RWPE2 (cell line): ENCODE data around the gene CDYL2.
"Not testable (repeated sequence)": the region's sequence is repeated elsewhere in the genome, so short reads cannot be mapped to it uniquely, and the experiment has no call there.

Experiments
- ATAC-seq: fragments of 200-7000 bp; cut with Tn5 transposase; 3 replicates; pipeline ENCODE4 v1.9.1; 2021; ENCODE audit warnings: low read depth
- DNase-seq: peaks from one replicate; pipeline ENCODE4 v3.0.0-alpha.2; 2020; ENCODE audit warnings: low spot score
- H3K27ac ChIP-seq: fragments of 450-650 bp; 2 replicates; pipeline ENCODE4 v1.5.1; 2017; ENCODE audit warnings: mild to moderate bottlenecking; ENCODE audit not compliant: poor library complexity, severe bottlenecking
- H3K27me3 ChIP-seq: fragments of 250-450 bp; sonication (Bioruptor Pico); 2 replicates; pipeline ENCODE4 v1.5.1; 2021; ENCODE audit warnings: mild to moderate bottlenecking, moderate library complexity; ENCODE audit not compliant: insufficient read depth, poor library complexity, severe bottlenecking
- H3K36me3 ChIP-seq: fragments of 250-450 bp; sonication (Bioruptor Pico); 2 replicates; pipeline ENCODE4 v1.5.1; 2020; ENCODE audit warnings: low read depth, mild to moderate bottlenecking, moderate library complexity
- H3K4me1 ChIP-seq: fragments of 250-450 bp; sonication (Bioruptor Pico); 2 replicates; pipeline ENCODE4 v1.5.1; 2021; ENCODE audit warnings: mild to moderate bottlenecking, moderate library complexity; ENCODE audit not compliant: insufficient read depth, poor library complexity, severe bottlenecking
- H3K4me3 ChIP-seq: fragments of 250-450 bp; sonication (Bioruptor Pico); 2 replicates; pipeline ENCODE4 v1.5.1; 2021; ENCODE audit warnings: mild to moderate bottlenecking, moderate library complexity; ENCODE audit not compliant: severe bottlenecking
- H3K9me3 ChIP-seq: fragments of 250-450 bp; sonication (Bioruptor Pico); 2 replicates; pipeline ENCODE4 v1.5.1; 2021; ENCODE audit warnings: mild to moderate bottlenecking, moderate library complexity; ENCODE audit not compliant: severe bottlenecking
- TF ChIP-seq, protein P1 (sequence below): fragments of 450-650 bp; IDR thresholded peaks from one replicate; pipeline ENCODE4 v1.5.1; 2017; ENCODE audit warnings: mild to moderate bottlenecking, moderate library complexity; ENCODE audit not compliant: poor library complexity, severe bottlenecking

Gene CDYL2

DNA sequence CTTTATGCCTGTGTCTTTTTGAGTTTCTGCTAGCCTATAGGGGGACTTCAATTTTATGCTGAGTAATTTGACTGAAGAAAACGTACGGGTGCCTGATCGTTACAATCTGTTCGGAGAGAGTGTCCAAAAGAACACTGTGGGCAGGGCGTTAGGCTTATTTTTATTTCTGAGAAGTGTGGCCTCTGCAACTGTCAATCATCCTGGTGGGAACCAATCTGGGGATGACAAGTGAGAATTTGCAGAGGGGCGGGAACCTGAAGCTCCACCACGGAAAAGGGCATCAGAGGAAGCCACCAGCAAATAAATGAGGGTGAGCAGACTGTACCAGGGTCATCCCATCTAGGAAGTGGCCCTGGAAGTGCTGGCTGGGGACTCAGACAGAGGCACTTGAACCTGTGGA is 12.0 kb upstream of the CDYL2 start:
- TF ChIP-seq, protein P1, sequence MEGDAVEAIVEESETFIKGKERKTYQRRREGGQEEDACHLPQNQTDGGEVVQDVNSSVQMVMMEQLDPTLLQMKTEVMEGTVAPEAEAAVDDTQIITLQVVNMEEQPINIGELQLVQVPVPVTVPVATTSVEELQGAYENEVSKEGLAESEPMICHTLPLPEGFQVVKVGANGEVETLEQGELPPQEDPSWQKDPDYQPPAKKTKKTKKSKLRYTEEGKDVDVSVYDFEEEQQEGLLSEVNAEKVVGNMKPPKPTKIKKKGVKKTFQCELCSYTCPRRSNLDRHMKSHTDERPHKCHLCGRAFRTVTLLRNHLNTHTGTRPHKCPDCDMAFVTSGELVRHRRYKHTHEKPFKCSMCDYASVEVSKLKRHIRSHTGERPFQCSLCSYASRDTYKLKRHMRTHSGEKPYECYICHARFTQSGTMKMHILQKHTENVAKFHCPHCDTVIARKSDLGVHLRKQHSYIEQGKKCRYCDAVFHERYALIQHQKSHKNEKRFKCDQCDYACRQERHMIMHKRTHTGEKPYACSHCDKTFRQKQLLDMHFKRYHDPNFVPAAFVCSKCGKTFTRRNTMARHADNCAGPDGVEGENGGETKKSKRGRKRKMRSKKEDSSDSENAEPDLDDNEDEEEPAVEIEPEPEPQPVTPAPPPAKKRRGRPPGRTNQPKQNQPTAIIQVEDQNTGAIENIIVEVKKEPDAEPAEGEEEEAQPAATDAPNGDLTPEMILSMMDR = no peak
- Histone ChIP-seq H3K4me1 (no peaks in the 10 kb centered on the region), H3K9me3 (no peaks in the 10 kb centered on the region), H3K36me3 (no peaks in the 10 kb centered on the region), H3K27ac (no peak overlapping the region), H3K27me3 (no peaks in the 10 kb centered on the region), H3K4me3 (no peak overlapping the region)
- DNase-seq (no peak), ATAC-seq (no peak)

DNA sequence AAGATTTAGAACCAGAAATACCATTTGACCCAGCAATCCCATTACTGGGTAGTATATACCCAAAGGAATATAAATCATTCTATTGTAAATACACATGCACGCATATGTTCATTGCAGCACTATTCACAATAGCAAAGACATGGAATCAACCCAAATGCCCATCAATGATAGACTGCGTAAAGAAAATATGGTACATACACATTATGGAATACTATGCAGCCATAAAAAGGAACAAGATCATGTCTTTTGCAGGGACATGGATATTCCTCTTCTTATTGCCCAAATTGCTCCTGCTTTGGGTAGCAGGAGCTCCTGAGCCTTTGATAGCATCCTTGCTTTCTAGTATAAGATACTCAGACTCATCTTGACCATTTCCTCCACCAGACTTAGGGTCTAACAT is 10.9 kb upstream of the CDYL2 start:
- H3K4me1 ChIP-seq, H3K27me3 ChIP-seq, H3K9me3 ChIP-seq, DNase-seq, H3K4me3 ChIP-seq, ATAC-seq, H3K36me3 ChIP-seq, H3K27ac ChIP-seq: not testable (repeated sequence)

DNA sequence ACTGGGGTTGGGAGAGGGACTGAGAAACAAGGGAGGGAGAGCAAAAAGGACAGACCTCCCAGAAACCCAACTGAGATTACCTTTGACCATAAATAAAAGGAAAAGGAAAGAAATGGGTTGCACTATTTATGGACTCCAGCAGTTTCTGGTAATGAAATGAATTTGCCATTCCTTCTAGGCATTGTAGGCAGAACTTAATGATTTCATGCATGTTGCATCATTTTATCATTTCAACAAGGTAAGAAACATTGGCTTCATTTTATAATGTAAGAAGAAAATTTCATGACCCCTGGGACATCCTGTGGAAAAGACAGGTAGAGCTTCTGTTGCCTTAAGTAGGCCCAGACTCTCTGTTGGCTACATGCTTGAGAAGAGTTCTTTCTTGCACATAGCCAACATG is 8.2 kb upstream of the CDYL2 start:
- DNase-seq = no peak
- Histone ChIP-seq H3K27ac (no peak overlapping the region), H3K4me3 (no peak overlapping the region), H3K4me1 (no peaks in the 10 kb centered on the region), H3K27me3 (no peaks in the 10 kb centered on the region), H3K9me3 (no peaks in the 10 kb centered on the region), H3K36me3 (no peaks in the 10 kb centered on the region)
- TF ChIP-seq, protein P1 = no peak
- ATAC-seq = no peak

DNA sequence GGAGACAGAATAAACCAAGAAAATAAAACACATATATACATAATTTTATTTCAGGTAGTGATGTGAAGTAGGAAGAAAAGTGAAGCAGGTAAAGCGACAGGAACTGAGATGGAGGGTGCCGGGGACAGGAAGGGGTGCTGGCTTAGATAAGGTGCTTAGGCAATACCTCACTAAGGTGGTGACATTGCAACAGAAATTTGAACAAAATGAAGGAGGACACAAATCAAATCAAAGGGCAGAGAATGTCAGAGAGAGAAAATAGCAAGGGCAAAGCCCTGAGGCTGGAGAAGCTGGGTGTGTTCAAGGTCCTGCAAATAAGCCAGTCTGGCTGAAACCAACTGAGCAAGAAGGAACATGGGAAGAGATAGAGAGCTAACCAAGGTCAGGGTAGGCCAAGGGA is 5.0 kb upstream of the CDYL2 start:
- Histone ChIP-seq H3K9me3 (no peaks in the 10 kb centered on the region), H3K4me1 (peaks cover 6% of the 10 kb centered on the region), H3K4me3 (no peak overlapping the region), H3K36me3 (no peaks in the 10 kb centered on the region), H3K27me3 (no peaks in the 10 kb centered on the region), H3K27ac (no peak overlapping the region)
- ATAC-seq (no peak), DNase-seq (no peak)
- TF ChIP-seq, protein P1 = no peak

DNA sequence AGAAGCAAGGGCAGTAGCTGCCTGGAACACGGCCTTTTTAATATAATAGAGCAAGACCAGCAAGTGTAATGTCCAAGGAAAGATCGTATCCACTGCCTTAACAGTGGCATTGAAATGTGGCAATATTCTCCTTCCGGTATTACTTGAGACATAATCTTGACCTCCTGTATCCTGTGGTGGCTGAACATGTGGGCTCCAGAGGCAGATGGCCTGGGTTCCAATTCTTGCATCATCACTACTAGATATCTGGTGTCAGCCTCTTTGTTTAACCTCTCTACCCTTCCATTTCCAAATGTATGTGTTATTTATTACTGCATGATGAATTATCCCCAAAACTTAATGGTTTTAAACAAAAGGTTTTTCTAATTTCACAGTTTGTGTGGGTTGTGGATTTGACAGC is 3.5 kb upstream of the CDYL2 start:
- no peaks in the 10 kb centered on the region for H3K27me3 ChIP-seq
- H3K36me3 ChIP-seq = no peaks in the 10 kb centered on the region
- peaks cover 6% of the 10 kb centered on the region for H3K4me1 ChIP-seq
- TF ChIP-seq, protein P1 = no peak
- no peak overlapping the region for H3K4me3 ChIP-seq
- no peak for ATAC-seq
- no peak overlapping the region for H3K27ac ChIP-seq
- no peaks in the 10 kb centered on the region for H3K9me3 ChIP-seq
- no peak for DNase-seq
